GM12865 (cell line): ENCODE results near the gene HECW1.

Experiments
- DNase-seq: peaks from one replicate; pipeline ENCODE4 v3.0.0; 2010; ENCODE audit warnings: low read depth
- H3K4me3 ChIP-seq: 2 replicates; pipeline ENCODE4 v1.5.1; 2011; ENCODE audit warnings: mild to moderate bottlenecking, low read depth, low read length, control low read depth
- TF ChIP-seq, protein P1 (sequence below): IDR thresholded peaks from 2 replicates; pipeline ENCODE4 v1.5.1; 2011; ENCODE audit warnings: low read length, control low read depth, low read depth, inconsistent platforms; ENCODE audit not compliant: insufficient read depth; ENCODE audit errors: missing control alignments

Gene HECW1

GRCh38 chr7:43141091-43141490 is 28.6 kb downstream of the HECW1 start:
- TF ChIP-seq, protein P1, sequence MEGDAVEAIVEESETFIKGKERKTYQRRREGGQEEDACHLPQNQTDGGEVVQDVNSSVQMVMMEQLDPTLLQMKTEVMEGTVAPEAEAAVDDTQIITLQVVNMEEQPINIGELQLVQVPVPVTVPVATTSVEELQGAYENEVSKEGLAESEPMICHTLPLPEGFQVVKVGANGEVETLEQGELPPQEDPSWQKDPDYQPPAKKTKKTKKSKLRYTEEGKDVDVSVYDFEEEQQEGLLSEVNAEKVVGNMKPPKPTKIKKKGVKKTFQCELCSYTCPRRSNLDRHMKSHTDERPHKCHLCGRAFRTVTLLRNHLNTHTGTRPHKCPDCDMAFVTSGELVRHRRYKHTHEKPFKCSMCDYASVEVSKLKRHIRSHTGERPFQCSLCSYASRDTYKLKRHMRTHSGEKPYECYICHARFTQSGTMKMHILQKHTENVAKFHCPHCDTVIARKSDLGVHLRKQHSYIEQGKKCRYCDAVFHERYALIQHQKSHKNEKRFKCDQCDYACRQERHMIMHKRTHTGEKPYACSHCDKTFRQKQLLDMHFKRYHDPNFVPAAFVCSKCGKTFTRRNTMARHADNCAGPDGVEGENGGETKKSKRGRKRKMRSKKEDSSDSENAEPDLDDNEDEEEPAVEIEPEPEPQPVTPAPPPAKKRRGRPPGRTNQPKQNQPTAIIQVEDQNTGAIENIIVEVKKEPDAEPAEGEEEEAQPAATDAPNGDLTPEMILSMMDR = no peak
- no peak overlapping the region for H3K4me3 ChIP-seq
- DNase-seq = no peak

- DNase-seq = no peak
- TF ChIP-seq, protein P1 = no peak
- no peak overlapping the region for H3K4me3 ChIP-seq
Measured at GRCh38 chr7:43142703-43143102, 30.3 kb downstream of the HECW1 start.

DNA sequence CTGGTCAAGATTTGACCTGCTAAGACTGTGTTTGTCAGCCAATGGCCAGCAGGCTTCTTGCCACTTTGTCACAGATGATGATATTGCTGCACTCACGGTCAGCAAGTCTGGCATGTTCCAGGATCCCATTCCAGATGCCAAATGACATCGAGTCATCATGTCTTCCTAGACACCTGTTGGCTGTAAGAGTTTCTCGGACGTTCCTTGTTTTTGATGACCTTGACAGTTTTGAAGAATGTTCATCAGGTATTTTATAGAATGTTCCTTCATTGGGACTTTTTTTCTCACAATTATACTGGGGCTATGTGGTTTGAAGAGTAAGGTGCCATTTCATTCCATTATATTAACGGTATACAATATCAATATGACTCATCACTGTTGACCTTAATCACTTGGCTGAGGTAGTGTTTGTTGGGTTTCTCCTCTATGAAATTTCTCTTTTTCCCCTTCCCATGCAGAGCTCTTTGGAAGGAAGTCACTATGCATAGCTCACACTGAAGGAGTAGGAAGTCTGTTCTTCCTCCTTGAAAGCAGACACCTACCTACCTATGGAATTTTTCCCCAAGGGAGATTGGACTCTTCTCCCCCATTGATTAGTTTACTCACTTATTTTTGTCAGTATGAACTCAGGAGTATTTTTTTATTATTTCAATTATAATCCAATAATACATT is 31.6 kb downstream of the HECW1 start:
- DNase-seq = no peak
- TF ChIP-seq, protein P1 = no peak
- H3K4me3 ChIP-seq = no peak overlapping the region

DNA sequence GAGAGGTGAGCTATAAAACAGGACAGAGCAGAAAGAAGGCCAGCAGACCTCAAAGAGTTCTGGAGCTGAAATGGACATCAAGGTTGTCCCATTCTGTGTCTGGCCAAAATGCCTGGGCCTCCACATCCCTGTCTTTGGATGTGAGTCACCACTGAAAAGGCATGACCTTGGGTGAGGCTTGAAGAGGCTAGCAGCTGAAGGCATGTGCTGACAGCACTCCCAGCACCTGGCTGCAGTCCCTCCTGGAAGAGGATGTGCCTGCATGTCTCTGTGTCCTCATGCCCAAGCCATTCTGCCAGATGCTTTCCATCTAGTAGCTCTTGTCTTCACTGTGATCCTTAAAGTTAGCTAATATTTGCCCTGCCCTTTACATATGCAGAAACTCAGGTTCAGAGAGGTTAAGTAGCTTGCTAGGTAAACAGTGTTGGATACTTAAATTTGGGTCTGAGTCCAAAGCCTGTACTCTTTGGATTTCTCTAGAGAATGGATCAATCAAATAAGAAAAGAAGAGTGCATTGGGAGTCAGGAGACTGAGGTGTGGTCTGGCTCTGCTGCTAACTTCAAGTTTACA is 35.8 kb downstream of the HECW1 start:
- TF ChIP-seq, protein P1 = no peak
- no peak for DNase-seq
- no peak overlapping the region for H3K4me3 ChIP-seq

DNA sequence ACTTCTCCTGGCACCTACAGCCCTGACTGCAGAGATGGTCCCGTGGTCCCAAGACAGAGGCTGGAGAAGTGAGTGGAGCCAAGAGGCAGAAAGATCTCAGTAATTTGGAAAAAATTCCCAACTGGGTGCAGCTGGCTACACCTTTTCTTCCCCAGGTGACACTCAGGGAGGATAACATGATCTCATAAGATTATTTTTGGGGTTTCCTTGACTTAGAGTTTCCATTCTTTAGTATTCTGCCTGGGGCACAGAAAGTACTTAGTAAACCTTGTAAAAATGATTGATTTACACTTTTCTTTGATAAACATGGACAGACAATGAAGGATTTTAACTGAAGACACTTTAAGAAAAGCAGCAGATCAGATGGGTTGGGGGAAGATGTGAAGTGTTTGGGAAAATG is 38.6 kb downstream of the HECW1 start:
- TF ChIP-seq, protein P1 = no peak
- no peak for DNase-seq
- no peak overlapping the region for H3K4me3 ChIP-seq

DNA sequence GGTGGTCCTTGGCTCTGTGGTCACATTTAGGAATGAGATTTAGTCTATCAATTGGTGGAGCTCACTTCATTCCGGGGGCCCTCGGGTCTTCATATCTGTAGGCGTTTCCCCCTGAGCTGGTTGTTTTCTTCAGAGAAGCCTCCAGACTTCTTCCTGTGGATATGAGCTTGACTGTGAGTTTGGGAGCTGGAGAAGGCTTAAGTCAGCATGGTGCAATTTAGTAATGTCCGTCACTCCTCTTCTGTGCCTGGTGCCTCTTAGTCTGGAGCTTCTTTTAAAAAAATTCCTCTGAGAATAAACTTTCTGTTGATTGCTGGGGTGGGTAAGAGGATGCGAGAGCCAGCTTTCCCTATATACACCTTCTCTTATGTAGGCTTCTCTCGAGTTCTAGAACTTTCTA is 40.2 kb downstream of the HECW1 start:
- TF ChIP-seq, protein P1 = no peak
- no peak overlapping the region for H3K4me3 ChIP-seq
- DNase-seq = no peak

- DNase-seq = no peak
- no peak overlapping the region for H3K4me3 ChIP-seq
- TF ChIP-seq, protein P1 = no peak
Measured at GRCh38 chr7:43155636-43156035, 43.2 kb downstream of the HECW1 start.
